ENCODE measurements around the gene PI4KB.
"Not testable (repeated sequence)": the region's sequence is repeated elsewhere in the genome, so short reads cannot be mapped to it uniquely, and the experiment has no call there.

Gene PI4KB

GRCh38 chr1:151275341-151275740 lies 51.9 kb downstream of the PI4KB start:
- not testable (repeated sequence) for DNase-seq

DNA sequence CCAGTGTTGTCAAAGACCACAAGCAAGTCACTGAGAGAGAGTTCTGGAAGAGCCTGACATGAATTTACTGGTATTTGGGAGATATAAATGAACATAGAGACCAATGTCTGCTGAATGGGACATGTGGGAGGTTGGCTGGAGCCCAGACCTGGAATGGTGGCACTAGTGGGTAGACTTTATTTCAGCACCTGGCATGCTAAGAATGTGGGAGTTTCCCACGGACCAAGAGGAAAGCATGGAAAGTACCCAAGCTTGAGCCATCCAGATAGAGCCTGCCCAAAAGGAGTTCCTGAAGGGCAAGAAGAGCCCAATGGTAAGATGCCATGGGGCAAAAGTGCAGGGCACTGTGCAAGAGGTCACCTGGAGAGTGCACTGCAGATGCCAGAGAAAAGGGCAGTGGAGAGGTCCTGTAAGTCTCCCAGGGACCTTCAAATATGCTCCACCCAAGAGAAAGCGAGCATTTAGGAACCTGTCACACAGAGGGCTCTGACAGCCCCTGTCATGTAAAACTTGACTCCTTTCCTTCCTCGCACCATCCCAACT lies 53.2 kb downstream of the PI4KB start:
- DNase-seq = no peak

DNA sequence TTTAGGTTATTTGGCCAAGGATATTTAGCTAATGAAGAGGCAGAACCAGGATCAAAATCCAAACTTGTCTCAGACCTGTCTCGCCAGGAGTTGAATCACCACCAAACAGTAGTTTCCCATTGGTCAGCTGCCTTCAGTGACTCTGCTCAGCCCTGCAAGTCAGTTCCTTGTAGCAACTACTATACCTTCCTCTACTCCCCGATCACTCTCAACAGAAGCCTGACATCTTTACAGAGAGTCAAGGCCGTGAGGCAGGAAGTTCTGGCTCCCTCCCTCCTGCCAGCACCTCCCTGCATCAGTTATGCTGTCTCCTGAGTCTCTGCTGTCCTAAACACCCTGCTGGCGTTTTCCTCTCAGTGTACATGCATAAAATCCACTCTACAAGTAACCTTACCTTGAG lies 59.5 kb downstream of the PI4KB start:
- no peak for DNase-seq

DNA sequence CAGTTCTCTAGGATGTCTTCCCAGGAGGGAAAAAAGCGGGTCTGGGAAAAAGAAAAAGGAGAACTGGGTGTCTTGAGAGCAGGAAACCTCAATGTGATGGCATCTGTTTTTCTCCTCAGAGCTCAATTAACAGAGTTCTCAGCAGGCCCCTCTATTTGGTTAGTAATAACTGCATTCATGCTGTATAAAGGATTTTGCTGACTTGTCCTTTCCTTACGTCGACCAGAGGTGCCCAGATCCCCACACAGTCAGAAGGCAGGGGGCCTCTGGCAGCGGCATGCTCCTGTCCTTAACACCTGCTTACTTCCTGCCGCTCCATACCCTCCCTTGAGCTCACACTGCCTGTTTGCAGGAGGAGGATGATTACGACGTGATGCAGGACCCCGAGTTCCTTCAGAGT lies 60.4 kb downstream of the PI4KB start:
- no peak for DNase-seq

- no peak for DNase-seq
These were observed 60.9 kb downstream of the PI4KB start for GRCh38 chr1:151266315-151266714.

DNA sequence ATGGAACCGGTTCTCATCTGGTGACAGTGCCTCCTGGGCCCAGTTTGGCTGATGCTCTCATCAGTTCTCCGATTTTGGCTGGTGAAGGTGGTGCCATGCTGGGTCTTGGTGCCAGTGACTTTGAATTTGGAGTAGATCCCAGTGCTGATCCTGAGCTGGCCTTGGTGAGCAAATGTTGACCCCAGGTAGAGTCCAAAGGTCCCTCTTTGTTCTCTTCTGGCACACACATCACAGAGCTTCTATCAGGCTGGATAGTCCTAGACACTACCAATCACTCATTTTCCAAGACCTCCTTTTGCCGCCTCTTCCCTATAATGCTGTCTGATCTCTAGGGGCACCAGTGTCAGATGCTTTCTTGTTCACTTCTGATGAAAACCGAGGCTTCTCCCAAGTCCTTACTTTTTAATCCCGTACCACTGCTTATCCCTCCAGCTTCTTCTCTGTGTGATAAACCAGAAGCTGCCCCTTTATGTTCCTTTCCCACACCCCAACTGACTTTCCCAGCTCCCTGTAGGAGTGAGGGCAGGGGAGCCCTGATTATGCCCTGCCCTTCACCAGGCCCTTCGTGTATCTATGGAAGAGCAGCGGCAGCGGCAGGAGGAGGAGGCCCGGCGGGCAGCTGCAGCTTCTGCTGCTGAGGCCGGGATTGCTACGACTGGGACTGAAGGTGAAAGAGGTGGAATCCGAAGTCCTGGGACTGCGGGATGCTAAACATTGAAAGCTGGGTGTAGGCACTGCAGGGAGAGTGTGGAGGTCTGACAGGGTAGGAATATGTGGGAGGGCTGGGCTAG lies 61.6 kb downstream of the PI4KB start:
- DNase-seq = no peak

DNA sequence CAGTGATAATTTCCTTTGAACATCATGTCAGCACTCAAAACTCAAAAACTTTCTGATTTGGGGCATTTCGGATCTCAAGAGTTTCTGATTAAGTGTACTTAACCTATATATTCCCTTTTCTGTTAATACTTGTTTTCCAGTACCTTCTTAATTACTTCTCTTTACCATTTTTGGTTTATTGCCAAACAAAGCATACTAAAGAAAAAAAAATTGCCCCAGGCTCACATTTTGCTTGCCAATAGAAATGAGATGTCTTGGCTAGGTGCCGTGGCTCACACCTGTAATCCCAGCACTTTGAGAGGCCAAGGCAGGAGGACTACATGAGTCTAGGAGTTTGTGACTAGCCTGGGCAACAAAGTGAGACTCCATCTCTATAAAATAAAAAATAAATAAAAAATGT lies 67.9 kb downstream of the PI4KB start:
- DNase-seq = no peak

DNA sequence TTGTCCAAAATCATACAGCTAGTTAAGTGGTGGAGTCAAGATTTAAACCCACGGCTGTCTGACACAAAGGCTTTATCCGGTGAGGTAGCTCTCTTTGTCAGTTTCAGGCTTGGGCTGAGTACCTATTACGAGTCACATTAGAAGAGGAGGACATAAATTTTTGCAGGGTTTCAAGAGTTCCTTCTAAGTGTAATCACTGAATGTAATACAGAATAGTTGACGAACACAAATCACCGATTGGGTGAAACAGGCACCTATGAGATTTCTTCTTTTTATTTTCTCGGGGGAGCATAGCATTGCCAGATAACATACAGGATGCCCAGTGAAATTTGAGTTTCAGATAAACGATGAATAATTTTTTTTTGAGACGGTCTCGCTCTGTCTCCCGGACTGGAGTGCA lies 71.8 kb downstream of the PI4KB start:
- no peak for DNase-seq

DNA sequence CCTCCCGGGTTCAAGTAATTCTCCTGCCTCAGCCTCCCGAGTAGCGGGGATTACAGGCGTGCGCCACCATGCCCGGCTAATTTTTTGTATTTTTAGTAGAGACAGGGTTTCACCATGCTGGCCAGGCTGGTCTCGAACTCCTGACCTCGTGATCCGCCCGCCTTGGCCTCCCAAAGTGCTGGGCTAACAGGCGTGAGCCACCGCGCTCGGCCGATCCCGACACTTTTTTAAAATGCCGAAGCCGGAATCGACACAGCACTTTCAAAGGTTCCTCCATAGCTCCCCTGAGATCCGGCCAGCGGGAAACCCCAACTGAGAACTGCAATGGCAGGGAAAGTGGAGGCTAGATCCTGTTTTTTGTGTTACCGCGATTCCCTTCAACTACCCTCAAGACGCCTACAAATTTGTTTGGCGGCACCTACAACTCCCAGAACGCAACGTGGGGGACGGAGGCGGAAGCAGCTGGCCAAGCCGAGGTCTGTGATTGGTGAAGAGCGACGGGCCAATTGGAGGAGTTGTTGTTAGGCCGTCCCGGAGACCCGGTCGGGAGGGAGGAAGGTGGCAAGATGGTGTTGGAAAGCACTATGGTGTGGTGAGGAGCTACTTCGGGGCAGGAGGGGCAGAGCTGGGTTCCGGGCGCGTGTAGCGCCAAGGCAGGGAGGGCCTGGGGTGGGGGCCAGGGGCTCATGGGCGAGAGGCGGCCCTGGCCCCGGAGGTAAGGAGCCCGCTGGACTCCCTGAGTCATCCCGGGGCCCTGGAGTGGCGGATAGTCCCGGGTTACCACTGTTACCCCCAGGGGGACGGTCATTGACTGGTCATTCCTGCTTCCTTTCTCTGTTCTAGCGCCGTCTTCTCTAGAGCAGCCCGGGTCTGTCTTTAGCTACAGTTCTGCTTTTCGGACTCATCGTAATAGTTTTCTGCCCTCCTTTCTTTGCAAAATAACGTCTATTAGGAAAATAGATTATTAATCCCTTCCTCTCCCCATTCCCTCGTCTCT lies 72.7 kb downstream of the PI4KB start, which contains the start of gene PSMD4:
TSS of gene PSMD4 (plus strand) at position 518 of the 997 bp plus-strand sequence. CDS start at position 567, 49 bp downstream.
- DNase-seq = peak; percentile 98

DNA sequence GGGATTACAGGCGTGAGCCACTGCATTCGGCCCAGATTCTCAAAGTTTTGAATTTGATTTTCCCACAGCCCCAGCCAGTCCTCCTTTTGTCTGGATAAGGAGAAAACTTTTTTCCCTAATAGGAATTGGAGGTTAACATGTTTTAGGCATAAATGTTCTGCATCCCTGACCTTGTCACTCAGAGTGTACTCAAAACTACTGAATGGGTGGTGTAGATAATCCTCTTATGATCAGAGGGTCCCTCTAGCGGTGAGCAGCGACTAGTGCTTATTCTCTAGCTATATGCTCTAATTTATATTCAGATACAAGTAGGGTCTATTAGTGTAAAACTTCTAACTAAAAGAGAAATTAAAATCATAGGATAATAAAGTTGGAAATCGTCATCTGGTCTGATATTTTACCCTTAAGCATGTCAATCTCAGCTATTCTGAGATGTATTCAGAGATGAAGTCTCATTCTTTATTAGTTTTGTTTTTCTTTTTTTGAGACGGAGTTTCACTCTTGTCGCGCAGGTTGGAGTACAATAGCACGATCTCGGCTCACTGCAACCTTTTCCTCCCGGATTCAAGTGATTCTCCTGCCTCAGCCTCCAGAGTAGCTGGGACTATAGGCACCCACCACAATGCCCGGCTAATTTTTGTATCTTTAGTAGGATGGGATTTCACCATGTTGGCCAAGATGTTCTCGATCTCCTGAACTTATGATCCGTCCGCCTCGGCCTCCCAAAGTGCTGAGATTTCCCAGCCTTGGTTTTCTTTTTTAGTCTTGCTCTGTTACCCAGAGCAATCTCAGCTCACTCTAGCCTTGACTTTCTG lies 75.4 kb downstream of the PI4KB start:
- DNase-seq = peak; percentile 87

- DNase-seq = no peak
These were observed 80.4 kb downstream of the PI4KB start for GRCh38 chr1:151246786-151247185.

DNA sequence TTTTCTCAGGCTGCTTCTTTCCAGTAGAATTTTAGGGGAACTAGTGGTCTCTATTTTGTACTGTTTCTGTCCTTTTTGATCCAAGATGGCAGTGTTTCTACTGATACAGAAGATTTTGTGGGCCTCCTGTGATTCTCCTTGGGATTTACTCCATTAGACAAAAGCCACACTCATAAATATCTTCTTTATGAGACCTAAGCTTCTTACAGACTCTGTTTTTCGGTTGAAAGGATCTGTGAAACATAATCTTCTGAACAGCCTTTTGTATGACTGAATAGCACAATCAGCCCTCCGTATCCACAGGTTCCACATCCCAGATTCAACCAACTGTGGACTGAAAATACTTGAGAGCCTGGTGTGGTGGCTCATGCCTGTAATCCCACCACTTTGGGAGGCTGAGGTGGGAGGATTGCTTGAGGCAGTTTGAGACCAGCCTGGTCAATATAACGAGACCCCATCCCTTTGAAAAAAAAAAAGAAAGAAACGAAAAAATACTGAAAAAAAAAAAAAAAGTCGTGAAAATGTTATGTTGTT lies 83.5 kb downstream of the PI4KB start:
- no peak for DNase-seq

DNA sequence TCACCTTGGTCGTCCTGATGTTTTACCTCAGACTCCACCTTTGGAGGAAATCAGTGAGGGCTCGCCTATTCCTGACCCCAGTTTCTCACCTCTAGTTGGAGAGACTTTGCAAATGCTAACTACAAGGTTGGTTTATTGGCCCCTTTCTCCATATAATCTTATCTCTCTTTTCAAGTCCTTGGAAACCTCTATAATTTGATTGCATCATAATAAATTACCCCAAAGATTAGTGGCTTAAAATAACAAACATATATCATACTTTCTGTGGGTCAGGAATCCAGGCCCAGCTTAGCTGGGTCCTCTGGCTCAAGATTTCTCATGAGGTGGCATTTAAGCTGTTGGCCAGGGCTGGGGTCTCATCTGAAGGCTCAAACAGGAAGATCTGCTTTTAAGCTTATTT lies 84.8 kb downstream of the PI4KB start:
- DNase-seq = no peak

All from NCI-H2171 treated with DMSO at 0.1 percent for 48 hours (cell line).